Activated B cell treated with CpG ODN at 0.5 μM for 24 hours (primary cell): ENCODE data around the gene SPP2. TPM values are rescaled to one million over a fixed set of nuclear protein-coding genes. Genes with fewer than 3 reads are reported as not detected.

Experiments
- ATAC-seq: fragments of 200-7000 bp; cut with Tn5 transposase; one replicate; pipeline ENCODE4 v1.10.0; 2021; ENCODE audit warnings: low read depth, mild to moderate bottlenecking, moderate library complexity
- CTCF ChIA-PET: fragments of 350-600 bp; sonication (Branson Sonifier 250); formaldehyde crosslinking; loops from one replicate; lab custom pipeline; 2021; ENCODE audit warnings: antibody characterized with exemption; lab: Charles Lee
- POLR2A ChIA-PET: fragments of 350-600 bp; sonication (Branson Sonifier 250); formaldehyde crosslinking; loops from one replicate; lab custom pipeline; 2021; ENCODE audit warnings: antibody characterized with exemption; lab: Charles Lee
- DNase-seq: peaks from one replicate; pipeline ENCODE4 v3.0.0; 2022
- H3K27ac Mint-ChIP-seq: one replicate; pipeline ENCODE4 v1.8.0; 2020; ENCODE audit warnings: mixed read lengths
- H3K27me3 Mint-ChIP-seq: one replicate; pipeline ENCODE4 v1.8.0; 2021; ENCODE audit warnings: mixed read lengths
- H3K36me3 Mint-ChIP-seq: one replicate; pipeline ENCODE4 v1.8.0; 2021; ENCODE audit warnings: low read depth, mixed read lengths
- H3K4me1 Mint-ChIP-seq: one replicate; pipeline ENCODE4 v1.8.0; 2021; ENCODE audit warnings: mixed read lengths
- H3K4me3 Mint-ChIP-seq: one replicate; pipeline ENCODE4 v1.8.0; 2020; ENCODE audit warnings: mild to moderate bottlenecking, mixed read lengths
- H3K9me3 Mint-ChIP-seq: one replicate; pipeline ENCODE4 v1.8.0; 2020; ENCODE audit warnings: mixed read lengths
- CTCF ChIP-seq: fragments of 200-600 bp; IDR thresholded peaks from one replicate; pipeline ENCODE4 v1.8.0; 2022; ENCODE audit warnings: antibody characterized with exemption, mild to moderate bottlenecking
- intact Hi-C: fragments of 100-400 bp; cut with micrococcal nuclease; formaldehyde crosslinking; loops from one replicate; pipeline ENCODE4 v1.15.1; 2024
- total RNA-seq: library from RNA; stranded (reverse); gene quantifications from 2 replicates; pipeline ENCODE4 v1.2.3, GENCODE V29; 2022

The SPP2 gene
- total RNA-seq, 1 donor from 2014 or later: not detected

- Mint-ChIP-seq H3K4me1 (no peaks in the 10 kb centered on the region), H3K27me3 (peaks cover 48% of the 10 kb centered on the region), H3K27ac (no peak overlapping the region), H3K36me3 (no peaks in the 10 kb centered on the region), H3K9me3 (peaks cover 16% of the 10 kb centered on the region), H3K4me3 (no peak overlapping the region)
- intact Hi-C loops: no loop called here
- TF ChIP-seq CTCF: no peak
- ChIA-PET CTCF (no interaction called here), POLR2A (no interaction called here)
- ATAC-seq (no peak), DNase-seq (no peak)
Measured at GRCh38 chr2:234033885-234034284, 16.6 kb upstream of the SPP2 start.

GRCh38 chr2:234038076-234038802 is 12.3 kb upstream of the SPP2 start:
- H3K9me3 Mint-ChIP-seq: peaks cover 17% of the 10 kb centered on the region
- ChIA-PET CTCF (no interaction called here), POLR2A (no interaction called here)

GRCh38 chr2:234044157-234044556 is 6.3 kb upstream of the SPP2 start:
- no peak for TF ChIP-seq CTCF
- ATAC-seq: no peak
- Mint-ChIP-seq H3K9me3 (no peaks in the 10 kb centered on the region), H3K4me3 (no peak overlapping the region), H3K36me3 (no peaks in the 10 kb centered on the region), H3K27me3 (peaks cover 11% of the 10 kb centered on the region), H3K27ac (no peak overlapping the region), H3K4me1 (no peaks in the 10 kb centered on the region)
- ChIA-PET CTCF (no interaction called here), POLR2A (no interaction called here)
- DNase-seq: no peak
- intact Hi-C loops: no loop called here

More at GRCh38 chr2:234038076-234038802, 12.3 kb upstream of the SPP2 start:
- no peak overlapping the region for H3K27ac Mint-ChIP-seq
- no peaks in the 10 kb centered on the region for H3K4me1 Mint-ChIP-seq
- H3K36me3 Mint-ChIP-seq: no peaks in the 10 kb centered on the region
- intact Hi-C loops: no loop called here
- H3K27me3 Mint-ChIP-seq: peaks cover 22% of the 10 kb centered on the region
- no peak for DNase-seq
- no peak overlapping the region for H3K4me3 Mint-ChIP-seq
- no peak for TF ChIP-seq CTCF
- no peak for ATAC-seq

GRCh38 chr2:234046521-234046920 is 4.0 kb upstream of the SPP2 start:
- no peak for TF ChIP-seq CTCF
- no peak overlapping the region for H3K4me3 Mint-ChIP-seq
- intact Hi-C loops: no loop called here
- peaks cover 10% of the 10 kb centered on the region for H3K27me3 Mint-ChIP-seq
- POLR2A ChIA-PET: no interaction called here
- no peak overlapping the region for H3K27ac Mint-ChIP-seq
- no peaks in the 10 kb centered on the region for H3K4me1 Mint-ChIP-seq
- CTCF ChIA-PET: no interaction called here
- H3K9me3 Mint-ChIP-seq: no peaks in the 10 kb centered on the region
- ATAC-seq (no peak), DNase-seq (no peak)
- H3K36me3 Mint-ChIP-seq: no peaks in the 10 kb centered on the region

- Mint-ChIP-seq H3K4me3 (no peak overlapping the region), H3K36me3 (no peaks in the 10 kb centered on the region), H3K9me3 (no peaks in the 10 kb centered on the region), H3K4me1 (no peaks in the 10 kb centered on the region), H3K27ac (no peak overlapping the region), H3K27me3 (peaks cover 10% of the 10 kb centered on the region)
- TF ChIP-seq CTCF: no peak
- intact Hi-C loops: no loop called here
- ATAC-seq (no peak), DNase-seq (no peak)
- ChIA-PET POLR2A (no interaction called here), CTCF (no interaction called here)
Measured at GRCh38 chr2:234047361-234047760, 3.1 kb upstream of the SPP2 start.
